Esophagus muscularis mucosa (tissue), 4 donors: ENCODE data around the gene RUSF1. TPM values are rescaled to one million over a fixed set of nuclear protein-coding genes. Genes with fewer than 3 reads are reported as not detected.

Experiments
- DNase-seq: peaks from one replicate; pipeline ENCODE4 v3.0.0-alpha.2; 2017; ENCODE audit errors: extremely low spot score
- H3K27ac ChIP-seq, 4 donors: fragments of 200-600 bp; sonication (generic); replicated peaks in 1 of 4; 1 replicate in 3 of 4; 2 replicates in 1 of 4; pipeline ENCODE4 v1.5.1; 2016 to 2019; ENCODE audit warnings: mild to moderate bottlenecking in 1 of 4
- H3K27me3 ChIP-seq, 4 donors: fragments of 200-600 bp; sonication (generic); one replicate each; pipeline versions ENCODE4 v1.5.1 to v1.6.0; 2016 to 2019
- H3K36me3 ChIP-seq, 4 donors: fragments of 200-600 bp; sonication (generic); one replicate each; pipeline ENCODE4 v1.5.1; 2016 to 2019
- H3K4me1 ChIP-seq, 4 donors: fragments of 200-600 bp; sonication (generic); one replicate each; pipeline ENCODE4 v1.5.1; 2016 to 2019
- H3K4me3 ChIP-seq, 4 donors: fragments of 200-600 bp; sonication (generic); 1 replicate in 2 of 4; 2 replicates in 2 of 4; pipeline ENCODE4 v1.5.1; 2016 to 2019; ENCODE audit warnings: mild to moderate bottlenecking in 4 of 4, moderate library complexity in 1 of 4
- H3K9me3 ChIP-seq, 4 donors: fragments of 200-600 bp; sonication (generic); 1 replicate in 3 of 4; 2 replicates in 1 of 4; pipeline ENCODE4 v1.5.1; 2016 to 2019
- CTCF ChIP-seq, 3 experiments: fragments of 200-600 bp in 2 of 3; fragments of 450-650 bp in 1 of 3; sonication (generic) in 2 of 3; IDR thresholded peaks; one replicate each; pipeline ENCODE4 v1.5.1; 2017 to 2019; ENCODE audit warnings: antibody characterized with exemption in 3 of 3, mild to moderate bottlenecking in 2 of 3, moderate library complexity in 1 of 3
- EP300 ChIP-seq: sonication (generic); formaldehyde crosslinking; IDR thresholded peaks from one replicate; pipeline ENCODE4 v1.6.1; 2017; ENCODE audit warnings: antibody characterized with exemption
- POLR2A ChIP-seq: fragments of 450-650 bp; IDR thresholded peaks from one replicate; pipeline ENCODE4 v1.6.1; 2017; ENCODE audit warnings: antibody characterized with exemption, moderate library complexity, mild to moderate bottlenecking, low read depth
- POLR2AphosphoS5 ChIP-seq, 2 donors: sonication (generic); formaldehyde crosslinking; IDR thresholded peaks; one replicate each; pipeline ENCODE4 v1.6.1; 2017; ENCODE audit warnings: antibody characterized with exemption in 2 of 2
- WGBS: methylation state at CpG from one replicate; pipeline ENCODE4 v1.1.5; 2018; 5-methylcytosine and 5-hydroxymethylcytosine counted together
- intact Hi-C: fragments of 100-400 bp; cut with DNase I; formaldehyde crosslinking; loops from one replicate; pipeline ENCODE4 v1.15.1; 2023
- total RNA-seq, 4 donors: library from RNA; depleted of rRNA; stranded (reverse); fragments of >200 nt; gene quantifications; one replicate each; pipeline versions ENCODE4 v1.1.0 to v1.2.1, GENCODE V29; 2016

The RUSF1 gene
- total RNA-seq, 4 donors from 2014 or later, result 32.4 to 51.3 (median 43.6) TPM

GRCh38 chr16:31472709-31473203, 35.4 kb downstream of the RUSF1 start:
- intact Hi-C loops, result no loop called here
- peaks cover 44 to 47% (median 46%) of the 10 kb centered on the region in 4 donors for H3K36me3 ChIP-seq
- WGBS, result 29% methylated on average over 14 of the region's 20 CpGs
- H3K27me3 ChIP-seq, result no peaks in the 10 kb centered on the region
- peak overlapping the region; percentile 99 to 100 (median 99) for H3K27ac ChIP-seq
- DNase-seq, result peak; percentile 98
- no peaks in the 10 kb centered on the region for H3K9me3 ChIP-seq
- peaks cover 22 to 65% (median 64%) of the 10 kb centered on the region in 4 donors for H3K4me1 ChIP-seq
- TF ChIP-seq EP300, result no peak
- peak; percentile 87 to 97 (median 93) for TF ChIP-seq CTCF (IDR thresholded peaks at IDR 0.05)
- peak; percentile 89 to 94 for TF ChIP-seq POLR2AphosphoS5 (IDR thresholded peaks at IDR 0.05)
- peak overlapping the region; percentile 85 to 94 (median 89) for H3K4me3 ChIP-seq

- TF ChIP-seq POLR2AphosphoS5 (IDR thresholded peaks at IDR 0.05) (peak; percentile 50 to 84), CTCF (IDR thresholded peaks at IDR 0.05) (no peak)
- H3K36me3 ChIP-seq, result peaks cover 40 to 43% (median 41%) of the 10 kb centered on the region in 4 donors
- intact Hi-C loops, result no loop called here
- no peak for DNase-seq
- no peaks in the 10 kb centered on the region for H3K9me3 ChIP-seq
- H3K4me1 ChIP-seq, result peaks cover 22 to 59% (median 58%) of the 10 kb centered on the region in 4 donors
- H3K27me3 ChIP-seq, result no peaks in the 10 kb centered on the region
- peak within 1 kb of the TSS; percentile 85 to 94 (median 89) for H3K4me3 ChIP-seq
- H3K27ac ChIP-seq, result peak within 1 kb of the TSS; percentile 99 to 100 (median 99)
- 3% methylated on average over 37 of the region's 63 CpGs for WGBS
These were observed 36.1 kb downstream of the RUSF1 start, which contains the start of gene TGFB1I1 for GRCh38 chr16:31471875-31472708. TSS of gene TGFB1I1 (plus strand) at chr16:31472152. CDS start at chr16:31472189, 37 bp downstream.

GRCh38 chr16:31471241-31471874, 36.8 kb downstream of the RUSF1 start:
- peak overlapping the region; percentile 99 to 100 (median 99) for H3K27ac ChIP-seq
- no peak for DNase-seq
- 20% methylated on average over 9 of the region's 15 CpGs for WGBS
- H3K4me3 ChIP-seq, result peak overlapping the region; percentile 85 to 94 (median 89)
- H3K36me3 ChIP-seq, result peaks cover 33 to 43% (median 41%) of the 10 kb centered on the region in 4 donors
- peaks cover 22 to 51% (median 51%) of the 10 kb centered on the region in 4 donors for H3K4me1 ChIP-seq
- no peak for TF ChIP-seq EP300
- TF ChIP-seq POLR2A, result no peak
- no peak for TF ChIP-seq CTCF (IDR thresholded peaks at IDR 0.05)
- TF ChIP-seq POLR2AphosphoS5 (IDR thresholded peaks at IDR 0.05), result no peak
- H3K9me3 ChIP-seq, result no peaks in the 10 kb centered on the region
- no peaks in the 10 kb centered on the region for H3K27me3 ChIP-seq
- intact Hi-C loops, result no loop called here

- TF ChIP-seq POLR2AphosphoS5 (IDR thresholded peaks at IDR 0.05) (no peak), CTCF (IDR thresholded peaks at IDR 0.05) (no peak), POLR2A (no peak), EP300 (no peak)
- Histone ChIP-seq H3K4me1 (peaks cover 22 to 44% (median 43%) of the 10 kb centered on the region in 4 donors), H3K9me3 (no peaks in the 10 kb centered on the region), H3K27ac (peak overlapping the region; percentile 99 to 100 (median 99)), H3K27me3 (no peaks in the 10 kb centered on the region), H3K36me3 (peaks cover 30 to 43% (median 41%) of the 10 kb centered on the region in 4 donors), H3K4me3 (peak overlapping the region in 3 of 4 donors; percentile 85 to 94 (median 87))
- no peak for DNase-seq
- 80% methylated on average over 3 of the region's 3 CpGs for WGBS
- intact Hi-C loops, result no loop called here
These were observed 37.6 kb downstream of the RUSF1 start for GRCh38 chr16:31470615-31471014.
